ENCODE data around the gene PTGES2.

Gene PTGES2

GRCh38 chr9:128109050-128109709 is 18.3 kb downstream of the PTGES2 start:
- in situ Hi-C loops (cut with MboI; ENCODE audit: low pct_unique_long_range_greater_than_20kb, low sequenced_read_pairs, unreplicated experiment): no loop called here
- no peak for TF ChIP-seq CTCF (IDR thresholded peaks at IDR 0.05; ENCODE audit: extremely low read depth, insufficient read depth, missing control alignments)
- DNase-seq (ENCODE audit: low spot score): no peak

GRCh38 chr9:128108269-128109049 is 19.1 kb downstream of the PTGES2 start:
- no peak for DNase-seq (ENCODE audit: low spot score)
- TF ChIP-seq CTCF (IDR thresholded peaks at IDR 0.05; ENCODE audit: extremely low read depth, insufficient read depth, missing control alignments): no peak
- in situ Hi-C loops (cut with MboI; ENCODE audit: low pct_unique_long_range_greater_than_20kb, low sequenced_read_pairs, unreplicated experiment): no loop called here

- no peak for TF ChIP-seq CTCF (IDR thresholded peaks at IDR 0.05; ENCODE audit: extremely low read depth, insufficient read depth, missing control alignments)
Observed at GRCh38 chr9:128107468-128108268, 19.9 kb downstream of the PTGES2 start.

GRCh38 chr9:128106940-128107467 is 20.5 kb downstream of the PTGES2 start:
- TF ChIP-seq CTCF (IDR thresholded peaks at IDR 0.05; ENCODE audit: extremely low read depth, insufficient read depth, missing control alignments): no peak
- DNase-seq (ENCODE audit: low spot score): no peak
- in situ Hi-C loops (cut with MboI; ENCODE audit: low pct_unique_long_range_greater_than_20kb, low sequenced_read_pairs, unreplicated experiment): no loop called here

More at GRCh38 chr9:128107468-128108268, 19.9 kb downstream of the PTGES2 start:
- in situ Hi-C loops (cut with MboI; ENCODE audit: low pct_unique_long_range_greater_than_20kb, low sequenced_read_pairs, unreplicated experiment): no loop called here
- DNase-seq (ENCODE audit: low spot score): no peak

GRCh38 chr9:128106181-128106939 is 21.2 kb downstream of the PTGES2 start:
- DNase-seq (ENCODE audit: low spot score): no peak
- in situ Hi-C loops (cut with MboI; ENCODE audit: low pct_unique_long_range_greater_than_20kb, low sequenced_read_pairs, unreplicated experiment): no loop called here
- no peak for TF ChIP-seq CTCF (IDR thresholded peaks at IDR 0.05; ENCODE audit: extremely low read depth, insufficient read depth, missing control alignments)

Measured in GM13977 (cell line).